GM12873 (cell line): ENCODE results near the gene FAM227B.
A peak's percentile ranks its signal among the peaks of the same experiment; 100 is the strongest.

Experiments used
- CTCF ChIP-seq: IDR thresholded peaks from 2 replicates; pipeline ENCODE4 v1.5.1; 2012; ENCODE audit warnings: low read depth, mild to moderate bottlenecking, moderate library complexity, low read length, control low read depth; ENCODE audit not compliant: insufficient read depth; ENCODE audit errors: missing control alignments

FAM227B gene

DNA sequence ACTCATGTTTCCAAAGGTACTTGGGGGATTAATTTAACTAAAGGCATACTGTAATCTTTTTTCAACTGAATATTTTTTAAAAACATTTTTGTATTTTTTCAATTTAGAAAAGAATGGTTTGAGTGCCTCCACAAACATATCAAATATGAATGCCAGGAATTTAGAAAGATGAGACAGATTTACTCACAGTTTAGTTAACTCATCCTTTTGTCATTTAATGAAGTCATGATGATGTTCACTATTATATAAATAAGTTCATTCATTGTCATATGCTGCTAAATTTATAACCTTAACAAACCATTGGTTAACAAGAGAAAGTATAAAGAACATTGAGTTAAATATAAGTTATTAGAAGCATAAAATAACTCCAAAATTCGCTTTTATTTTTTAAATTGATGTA, 147.6 kb downstream of the FAM227B start:
- no peak for TF ChIP-seq CTCF

- no peak for TF ChIP-seq CTCF
These were observed 148.3 kb downstream of the FAM227B start for GRCh38 chr15:49472338-49472737.

DNA sequence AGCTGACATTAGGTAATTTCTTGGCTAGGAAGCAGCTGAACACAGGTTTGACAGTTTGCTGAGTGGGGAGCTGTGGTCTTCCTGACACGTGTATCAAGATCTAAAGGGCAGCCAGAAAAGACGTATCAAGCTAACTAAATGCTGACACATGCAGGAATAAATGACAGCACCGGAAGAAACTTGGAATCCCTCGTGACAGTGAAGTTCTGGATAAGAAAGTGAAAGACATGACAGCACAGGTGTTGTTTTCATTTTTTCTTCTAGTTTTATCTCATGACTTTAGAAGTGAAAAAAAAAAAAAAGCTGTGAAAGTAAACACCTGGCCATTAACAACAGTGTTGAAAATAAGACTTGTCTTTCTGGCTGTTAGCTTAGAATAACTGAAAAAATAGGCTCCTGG, 148.9 kb downstream of the FAM227B start:
- TF ChIP-seq CTCF: no peak

DNA sequence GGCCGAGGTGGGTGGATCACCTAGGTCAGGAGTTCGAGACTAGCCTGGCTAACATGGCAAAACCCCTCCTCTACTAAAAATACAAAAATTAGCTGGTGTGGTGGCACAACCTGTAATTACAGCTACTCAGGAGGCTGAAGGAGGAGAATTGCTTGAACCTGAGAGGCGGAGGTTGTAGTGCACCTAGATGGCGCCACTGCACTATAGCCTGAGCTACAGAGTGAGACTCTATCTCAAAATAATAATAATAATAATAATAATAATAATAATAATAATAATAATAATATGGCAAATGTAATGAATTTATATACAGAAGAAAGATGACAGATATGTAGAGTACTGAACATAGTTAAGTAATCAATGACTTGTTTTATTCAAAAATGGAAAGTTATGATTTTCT, 149.4 kb downstream of the FAM227B start:
- peak; percentile 45 for TF ChIP-seq CTCF

GRCh38 chr15:49468481-49468839, 152.2 kb downstream of the FAM227B start:
- TF ChIP-seq CTCF: no peak

DNA sequence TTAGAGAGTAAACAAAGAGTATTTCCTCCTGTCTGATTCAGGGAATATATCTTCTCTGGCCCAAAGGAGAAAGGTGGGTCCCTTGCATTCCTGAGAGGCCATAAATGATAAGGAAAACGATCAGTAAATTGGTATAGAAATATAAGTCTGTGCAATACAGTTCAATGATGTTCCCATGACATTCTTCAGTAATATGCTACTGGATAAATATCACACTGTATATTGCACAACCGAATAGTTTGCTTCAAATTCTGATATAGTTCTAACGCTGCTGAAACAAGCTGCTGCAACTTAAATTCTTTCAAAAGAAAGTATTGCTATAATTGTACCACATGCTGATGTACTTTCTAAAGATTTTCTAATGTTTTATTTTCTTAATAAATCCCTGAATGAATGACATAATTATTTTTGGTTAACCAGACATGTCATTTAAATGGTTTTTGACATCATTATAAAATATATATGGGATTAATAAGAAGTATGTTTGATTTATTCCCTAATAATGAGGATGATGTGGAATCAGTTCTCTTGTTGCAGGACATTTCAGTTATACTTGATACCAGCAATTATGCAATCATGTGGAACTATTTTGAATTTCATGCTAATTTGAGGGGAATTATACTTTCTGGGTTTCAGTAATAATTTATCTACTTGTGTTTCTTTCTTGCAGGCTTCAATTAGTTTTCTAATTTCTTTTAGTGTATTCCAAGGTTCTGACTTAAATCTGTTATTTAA, 152.7 kb downstream of the FAM227B start:
- TF ChIP-seq CTCF: no peak

- TF ChIP-seq CTCF: no peak
These were observed 154.5 kb downstream of the FAM227B start for GRCh38 chr15:49466119-49466518.
